Esophagus muscularis mucosa (tissue), 4 donors: ENCODE data around the gene PRDM16. TPM values are rescaled to one million over a fixed set of nuclear protein-coding genes. Genes with fewer than 3 reads are reported as not detected.

Experiments
- DNase-seq: peaks from one replicate; pipeline ENCODE4 v3.0.0-alpha.2; 2017; ENCODE audit errors: extremely low spot score
- H3K27ac ChIP-seq, 4 donors: fragments of 200-600 bp; sonication (generic); replicated peaks in 1 of 4; 1 replicate in 3 of 4; 2 replicates in 1 of 4; pipeline ENCODE4 v1.5.1; 2016 to 2019; ENCODE audit warnings: mild to moderate bottlenecking in 1 of 4
- H3K27me3 ChIP-seq, 4 donors: fragments of 200-600 bp; sonication (generic); one replicate each; pipeline versions ENCODE4 v1.5.1 to v1.6.0; 2016 to 2019
- H3K36me3 ChIP-seq, 4 donors: fragments of 200-600 bp; sonication (generic); one replicate each; pipeline ENCODE4 v1.5.1; 2016 to 2019
- H3K4me1 ChIP-seq, 4 donors: fragments of 200-600 bp; sonication (generic); one replicate each; pipeline ENCODE4 v1.5.1; 2016 to 2019
- H3K4me3 ChIP-seq, 4 donors: fragments of 200-600 bp; sonication (generic); 1 replicate in 2 of 4; 2 replicates in 2 of 4; pipeline ENCODE4 v1.5.1; 2016 to 2019; ENCODE audit warnings: mild to moderate bottlenecking in 4 of 4, moderate library complexity in 1 of 4
- H3K9me3 ChIP-seq, 4 donors: fragments of 200-600 bp; sonication (generic); 1 replicate in 3 of 4; 2 replicates in 1 of 4; pipeline ENCODE4 v1.5.1; 2016 to 2019
- EP300 ChIP-seq: sonication (generic); formaldehyde crosslinking; IDR thresholded peaks from one replicate; pipeline ENCODE4 v1.6.1; 2017; ENCODE audit warnings: antibody characterized with exemption
- POLR2A ChIP-seq: fragments of 450-650 bp; IDR thresholded peaks from one replicate; pipeline ENCODE4 v1.6.1; 2017; ENCODE audit warnings: antibody characterized with exemption, moderate library complexity, mild to moderate bottlenecking, low read depth
- POLR2AphosphoS5 ChIP-seq, 2 donors: sonication (generic); formaldehyde crosslinking; IDR thresholded peaks; one replicate each; pipeline ENCODE4 v1.6.1; 2017; ENCODE audit warnings: antibody characterized with exemption in 2 of 2
- WGBS: methylation state at CpG from one replicate; pipeline ENCODE4 v1.1.5; 2018; 5-methylcytosine and 5-hydroxymethylcytosine counted together
- intact Hi-C: fragments of 100-400 bp; cut with DNase I; formaldehyde crosslinking; loops from one replicate; pipeline ENCODE4 v1.15.1; 2023
- total RNA-seq, 4 donors: library from RNA; depleted of rRNA; stranded (reverse); fragments of >200 nt; gene quantifications; one replicate each; pipeline versions ENCODE4 v1.1.0 to v1.2.1, GENCODE V29; 2016
- TF ChIP-seq, protein P1 (sequence below), 3 experiments: fragments of 200-600 bp in 2 of 3; fragments of 450-650 bp in 1 of 3; sonication (generic) in 2 of 3; IDR thresholded peaks; one replicate each; pipeline ENCODE4 v1.5.1; 2017 to 2019; ENCODE audit warnings: antibody characterized with exemption in 3 of 3, mild to moderate bottlenecking in 2 of 3, moderate library complexity in 1 of 3

The PRDM16 gene
- total RNA-seq, 4 donors from 2014 or later, result 1.2 to 4.4 (median 2.2) TPM

DNA sequence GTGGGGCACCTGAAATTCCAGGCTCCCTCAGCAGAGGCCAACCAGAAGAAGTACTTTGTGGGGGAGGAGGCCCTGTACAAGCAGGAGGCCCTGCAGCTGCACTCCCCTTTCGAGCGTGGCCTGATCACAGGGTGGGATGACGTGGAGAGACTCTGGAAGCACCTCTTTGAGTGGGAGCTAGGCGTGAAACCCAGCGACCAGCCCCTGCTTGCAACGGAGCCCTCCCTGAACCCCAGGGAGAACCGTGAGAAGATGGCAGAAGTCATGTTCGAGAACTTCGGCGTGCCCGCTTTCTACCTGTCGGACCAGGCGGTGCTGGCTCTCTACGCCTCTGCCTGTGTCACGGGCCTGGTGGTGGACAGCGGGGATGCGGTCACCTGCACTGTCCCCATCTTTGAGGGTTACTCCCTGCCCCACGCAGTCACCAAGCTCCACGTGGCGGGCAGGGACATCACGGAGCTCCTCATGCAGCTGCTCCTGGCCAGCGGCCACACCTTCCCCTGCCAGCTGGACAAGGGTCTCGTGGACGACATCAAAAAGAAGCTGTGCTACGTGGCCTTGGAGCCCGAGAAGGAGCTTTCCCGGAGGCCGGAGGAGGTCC, 47.1 kb upstream of the PRDM16 start:
- Histone ChIP-seq H3K9me3 (no peaks in the 10 kb centered on the region), H3K4me1 (no peaks in the 10 kb centered on the region), H3K36me3 (no peaks in the 10 kb centered on the region), H3K27me3 (peaks cover 0 to 39% (median 0%) of the 10 kb centered on the region in 4 donors), H3K27ac (no peak overlapping the region), H3K4me3 (no peak overlapping the region)
- no peak for DNase-seq
- no peak for TF ChIP-seq POLR2AphosphoS5 (IDR thresholded peaks at IDR 0.05)
- no peak for TF ChIP-seq EP300
- no peak for TF ChIP-seq POLR2A
- TF ChIP-seq, protein P1, sequence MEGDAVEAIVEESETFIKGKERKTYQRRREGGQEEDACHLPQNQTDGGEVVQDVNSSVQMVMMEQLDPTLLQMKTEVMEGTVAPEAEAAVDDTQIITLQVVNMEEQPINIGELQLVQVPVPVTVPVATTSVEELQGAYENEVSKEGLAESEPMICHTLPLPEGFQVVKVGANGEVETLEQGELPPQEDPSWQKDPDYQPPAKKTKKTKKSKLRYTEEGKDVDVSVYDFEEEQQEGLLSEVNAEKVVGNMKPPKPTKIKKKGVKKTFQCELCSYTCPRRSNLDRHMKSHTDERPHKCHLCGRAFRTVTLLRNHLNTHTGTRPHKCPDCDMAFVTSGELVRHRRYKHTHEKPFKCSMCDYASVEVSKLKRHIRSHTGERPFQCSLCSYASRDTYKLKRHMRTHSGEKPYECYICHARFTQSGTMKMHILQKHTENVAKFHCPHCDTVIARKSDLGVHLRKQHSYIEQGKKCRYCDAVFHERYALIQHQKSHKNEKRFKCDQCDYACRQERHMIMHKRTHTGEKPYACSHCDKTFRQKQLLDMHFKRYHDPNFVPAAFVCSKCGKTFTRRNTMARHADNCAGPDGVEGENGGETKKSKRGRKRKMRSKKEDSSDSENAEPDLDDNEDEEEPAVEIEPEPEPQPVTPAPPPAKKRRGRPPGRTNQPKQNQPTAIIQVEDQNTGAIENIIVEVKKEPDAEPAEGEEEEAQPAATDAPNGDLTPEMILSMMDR (IDR thresholded peaks at IDR 0.05), result no peak
- WGBS, result 90% methylated on average over 5 of the region's 28 CpGs
- intact Hi-C loops, result no loop called here

DNA sequence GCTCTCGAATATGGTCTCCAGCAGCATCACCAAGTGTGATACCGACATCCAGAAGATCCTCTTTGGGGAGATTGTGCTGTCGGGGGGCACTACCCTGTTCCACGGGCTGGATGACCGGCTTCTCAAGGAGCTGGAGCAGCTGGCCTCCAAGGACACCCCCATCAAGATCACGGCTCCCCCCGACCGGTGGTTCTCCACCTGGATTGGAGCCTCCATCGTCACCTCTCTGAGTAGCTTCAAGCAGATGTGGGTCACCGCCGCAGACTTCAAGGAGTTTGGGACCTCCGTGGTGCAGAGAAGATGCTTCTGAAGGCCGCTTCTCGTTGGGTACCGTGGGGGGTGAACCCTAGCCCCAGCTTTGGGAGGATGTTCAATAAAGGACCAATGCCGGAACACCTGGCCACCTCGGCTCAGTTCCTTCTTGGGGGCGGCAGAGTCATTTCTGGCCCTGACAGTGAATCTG, 46.5 kb upstream of the PRDM16 start:
- peaks cover 0 to 39% (median 0%) of the 10 kb centered on the region in 4 donors for H3K27me3 ChIP-seq
- H3K4me1 ChIP-seq, result no peaks in the 10 kb centered on the region
- DNase-seq, result no peak
- H3K4me3 ChIP-seq, result no peak overlapping the region
- intact Hi-C loops, result no loop called here
- H3K9me3 ChIP-seq, result no peaks in the 10 kb centered on the region
- TF ChIP-seq POLR2A (no peak), POLR2AphosphoS5 (IDR thresholded peaks at IDR 0.05) (no peak), EP300 (no peak)
- TF ChIP-seq, protein P1 (IDR thresholded peaks at IDR 0.05), result no peak
- H3K27ac ChIP-seq, result no peak overlapping the region
- WGBS, result 92% methylated on average over 14 of the region's 18 CpGs
- H3K36me3 ChIP-seq, result no peaks in the 10 kb centered on the region

DNA sequence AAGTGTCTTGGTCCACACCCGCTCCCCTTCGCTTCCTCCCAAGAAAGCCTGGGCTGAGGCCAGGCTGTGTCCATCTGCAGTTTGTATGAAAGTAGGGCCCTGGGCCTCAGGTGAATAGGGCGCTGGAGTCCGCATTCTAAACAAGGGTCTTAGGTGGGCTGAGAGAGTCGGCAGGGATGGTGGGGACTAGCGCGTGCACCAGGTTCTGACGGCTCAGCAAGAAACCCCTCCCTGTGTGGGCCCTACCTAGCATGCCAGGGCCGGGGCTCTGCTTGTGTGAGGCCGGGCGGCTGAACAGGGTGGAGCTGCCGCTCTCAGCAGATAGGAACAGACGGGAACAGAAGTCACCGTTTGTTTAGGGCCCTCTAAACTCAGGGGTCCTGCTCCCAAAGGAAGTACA, 46.0 kb upstream of the PRDM16 start:
- H3K9me3 ChIP-seq, result no peaks in the 10 kb centered on the region
- H3K4me3 ChIP-seq, result no peak overlapping the region
- TF ChIP-seq POLR2AphosphoS5 (IDR thresholded peaks at IDR 0.05) (no peak), POLR2A (no peak), EP300 (no peak)
- TF ChIP-seq, protein P1 (IDR thresholded peaks at IDR 0.05), result no peak
- H3K27me3 ChIP-seq, result peaks cover 0 to 39% (median under 1%) of the 10 kb centered on the region in 4 donors
- WGBS, result 65% methylated on average over 9 of the region's 14 CpGs
- no peaks in the 10 kb centered on the region for H3K4me1 ChIP-seq
- no peak for DNase-seq
- no peak overlapping the region for H3K27ac ChIP-seq
- no peaks in the 10 kb centered on the region for H3K36me3 ChIP-seq
- intact Hi-C loops, result no loop called here

DNA sequence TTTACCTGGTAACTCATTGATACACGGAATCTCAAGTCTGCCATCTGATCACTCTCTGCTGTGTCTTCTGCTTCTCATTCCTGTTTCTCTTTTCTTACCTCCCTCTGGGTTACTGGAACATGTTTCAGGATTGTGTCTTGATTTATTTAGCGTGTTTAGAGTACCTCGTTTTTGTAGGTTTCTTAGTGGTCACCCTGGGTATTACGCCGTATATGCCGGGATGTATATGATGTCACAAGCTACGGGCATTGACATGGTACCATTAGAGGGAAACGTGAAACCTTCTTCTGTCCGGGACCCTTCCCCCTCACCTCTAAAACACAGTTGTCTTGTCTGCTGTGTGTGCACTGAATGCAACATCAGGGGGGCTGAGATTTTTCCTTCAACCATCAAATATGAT, 45.0 kb upstream of the PRDM16 start:
- intact Hi-C loops, result no loop called here
- Histone ChIP-seq H3K4me1 (no peaks in the 10 kb centered on the region), H3K27ac (no peak overlapping the region), H3K36me3 (no peaks in the 10 kb centered on the region), H3K27me3 (peaks cover 0 to 39% (median 4%) of the 10 kb centered on the region in 4 donors), H3K9me3 (no peaks in the 10 kb centered on the region), H3K4me3 (no peak overlapping the region)
- WGBS, result 89% methylated on average over 9 of the region's 9 CpGs
- TF ChIP-seq, protein P1 (IDR thresholded peaks at IDR 0.05), result no peak
- no peak for TF ChIP-seq POLR2A
- no peak for TF ChIP-seq EP300
- no peak for TF ChIP-seq POLR2AphosphoS5 (IDR thresholded peaks at IDR 0.05)
- no peak for DNase-seq

DNA sequence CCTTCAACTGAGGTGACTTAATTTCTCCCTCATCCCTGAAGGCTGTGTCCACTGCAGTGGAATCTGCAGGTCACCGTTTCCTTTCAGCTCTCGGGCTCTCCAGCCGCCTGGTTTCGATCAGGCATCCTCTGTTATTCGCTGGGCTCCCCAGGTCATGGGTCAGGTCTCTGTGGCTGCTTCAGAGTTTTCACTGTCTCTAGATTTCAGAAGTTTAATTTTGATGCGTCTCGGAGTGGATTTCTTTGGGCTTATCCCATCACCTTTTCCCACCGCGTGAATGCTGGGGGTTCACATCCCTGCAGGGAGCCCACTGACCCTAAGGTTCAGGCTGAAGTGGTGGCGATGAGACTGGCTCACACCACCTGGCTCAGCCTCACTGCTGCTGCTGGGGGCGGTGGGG, 44.4 kb upstream of the PRDM16 start:
- TF ChIP-seq POLR2A (no peak), POLR2AphosphoS5 (IDR thresholded peaks at IDR 0.05) (no peak), EP300 (no peak)
- TF ChIP-seq, protein P1 (IDR thresholded peaks at IDR 0.05), result no peak

More for the DNA sequence above, 44.4 kb upstream of the PRDM16 start:
- Histone ChIP-seq H3K36me3 (no peaks in the 10 kb centered on the region), H3K4me1 (no peaks in the 10 kb centered on the region), H3K9me3 (no peaks in the 10 kb centered on the region), H3K27me3 (peaks cover 0 to 39% (median 6%) of the 10 kb centered on the region in 4 donors), H3K27ac (no peak overlapping the region), H3K4me3 (no peak overlapping the region)
- intact Hi-C loops, result no loop called here
- no peak for DNase-seq
- WGBS, result 92% methylated on average over 11 of the region's 11 CpGs
